Natural killer cell (primary cell): Measurements from ENCODE around the gene LMAN1L. TPM values are rescaled to one million over a fixed set of nuclear protein-coding genes. Genes with fewer than 3 reads are reported as not detected.

Experiments used
- ATAC-seq, 3 donors: fragments of 150-1000 bp in 2 of 3; fragments of 200-7000 bp in 1 of 3; cut with Tn5 transposase; 1 replicate in 1 of 3; 2 replicates in 2 of 3; pipeline ENCODE4 v1.10.0; 2021; ENCODE audit warnings: mild to moderate bottlenecking in 2 of 3, moderate library complexity in 2 of 3
- DNase-seq, 2 donors: peaks; one replicate each; pipeline versions ENCODE4 v3.0.0 to v3.0.0-alpha.2; 2013 to 2021; ENCODE audit warnings: mixed read lengths in 1 of 2
- H3K27ac ChIP-seq: one replicate; pipeline ENCODE4 v1.5.1; 2013; ENCODE audit warnings: mild to moderate bottlenecking, low read length
- H3K27me3 ChIP-seq: one replicate; pipeline ENCODE4 v1.6.1; 2013; ENCODE audit warnings: low read length; ENCODE audit not compliant: control insufficient read depth, insufficient read depth
- H3K36me3 ChIP-seq: one replicate; pipeline ENCODE4 v1.6.1; 2013; ENCODE audit warnings: low read length; ENCODE audit not compliant: control insufficient read depth, insufficient read depth
- H3K4me1 ChIP-seq: one replicate; pipeline ENCODE4 v1.6.1; 2013; ENCODE audit warnings: low read length; ENCODE audit not compliant: control insufficient read depth, insufficient read depth
- H3K4me3 ChIP-seq: one replicate; pipeline ENCODE4 v1.5.1; 2013; ENCODE audit warnings: low read length
- H3K9me3 ChIP-seq: one replicate; pipeline ENCODE4 v1.6.1; 2013; ENCODE audit warnings: low read length; ENCODE audit not compliant: control insufficient read depth, insufficient read depth
- H3K27ac Mint-ChIP-seq, 2 donors: one replicate each; pipeline ENCODE4 v1.8.0; 2022; ENCODE audit warnings: mild to moderate bottlenecking in 2 of 2, mixed read lengths in 2 of 2, moderate library complexity in 1 of 2
- H3K27me3 Mint-ChIP-seq, 2 donors: one replicate each; pipeline ENCODE4 v1.8.0; 2022; ENCODE audit warnings: low read depth in 2 of 2, mixed read lengths in 2 of 2
- H3K36me3 Mint-ChIP-seq: one replicate; pipeline ENCODE4 v1.8.0; 2022; ENCODE audit warnings: mixed read lengths
- H3K4me1 Mint-ChIP-seq, 2 donors: one replicate each; pipeline ENCODE4 v1.8.0; 2022; ENCODE audit warnings: mixed read lengths in 2 of 2
- H3K4me3 Mint-ChIP-seq: one replicate; pipeline ENCODE4 v1.8.0; 2022; ENCODE audit warnings: mild to moderate bottlenecking, moderate library complexity, mixed read lengths
- H3K9me3 Mint-ChIP-seq, 2 donors: one replicate each; pipeline ENCODE4 v1.8.0; 2022; ENCODE audit warnings: mixed read lengths in 2 of 2
- WGBS: methylation state at CpG from one replicate; pipeline ENCODE4 v1.1.7; 2013; ENCODE audit warnings: missing lambda C conversion rate; ENCODE audit not compliant: insufficient coverage; 5-methylcytosine and 5-hydroxymethylcytosine counted together
- intact Hi-C: fragments of 100-400 bp; cut with micrococcal nuclease; formaldehyde crosslinking; loops from one replicate; pipeline ENCODE4 v1.14.2; 2022
- total RNA-seq, 4 donors: library from RNA; stranded (reverse); fragments of 120-200 nt in 1 of 4; gene quantifications; one replicate each; pipeline versions ENCODE4 v1.2.3 to v1.2.4, GENCODE V29; 2013 to 2022
- TF ChIP-seq, protein P1 (sequence below): fragments of 200-600 bp; IDR thresholded peaks from one replicate; pipeline ENCODE4 v1.8.0; 2022; ENCODE audit warnings: antibody characterized with exemption

LMAN1L gene
- total RNA-seq, 3 donors from 2014 or later (not counting 1 experiment from before 2014, with no cell fraction given): 0.72 to 1.1 (median 0.94) TPM

DNA sequence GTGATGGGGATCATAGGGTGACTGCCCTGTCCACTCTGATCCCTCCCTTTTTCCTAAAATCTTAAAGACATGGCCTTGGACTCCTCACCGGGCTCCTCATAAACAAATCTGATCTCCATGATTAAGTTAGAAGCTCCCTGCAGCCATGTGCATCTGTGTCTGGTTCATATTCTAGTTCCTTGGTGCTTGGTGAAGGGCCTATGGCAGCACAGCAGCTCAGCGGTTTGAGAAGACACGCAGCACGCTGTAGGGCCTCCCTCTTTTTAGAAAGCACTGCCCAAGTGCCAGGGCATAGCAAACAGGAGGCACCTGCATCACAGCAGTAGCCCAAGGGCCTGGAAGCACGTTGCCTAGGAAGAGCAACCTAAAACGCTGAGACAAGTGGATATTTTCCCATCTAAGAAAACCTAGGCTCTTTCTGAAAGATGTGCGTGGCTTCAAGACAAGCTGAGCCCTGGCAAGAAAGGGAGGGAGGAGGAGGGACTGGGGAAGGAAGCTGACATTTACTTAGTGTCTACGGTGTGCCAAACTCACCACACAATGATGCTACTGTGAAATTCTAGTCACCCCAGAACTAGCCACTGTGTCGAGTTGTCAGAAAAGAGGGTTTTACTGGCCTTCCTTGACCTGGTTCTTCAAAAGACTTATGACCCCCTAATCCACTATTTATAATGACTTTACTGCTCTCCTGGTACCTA, 45.2 kb downstream of the LMAN1L start:
- WGBS: 58% methylated on average over 9 of the region's 9 CpGs
- H3K27ac ChIP-seq: peak overlapping the region; percentile 34

DNA sequence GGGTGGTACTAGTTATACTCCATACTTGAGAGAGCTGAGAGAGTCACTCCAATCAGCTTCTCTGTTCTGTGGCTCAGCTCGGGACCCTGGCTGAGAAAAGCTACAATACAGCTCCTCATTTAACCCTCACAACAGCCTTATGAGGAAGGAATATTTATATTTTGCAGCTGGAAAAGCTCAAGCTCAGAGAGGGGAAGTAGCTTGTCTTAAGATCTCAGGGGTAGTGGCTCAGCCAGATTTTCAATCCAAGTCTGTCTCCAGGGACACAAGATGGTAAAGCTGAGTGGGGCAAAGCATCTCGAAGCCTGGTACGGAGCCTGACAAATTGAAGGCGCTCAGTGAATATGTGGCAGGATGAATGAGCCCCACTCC, 45.7 kb downstream of the LMAN1L start:
- H3K27ac Mint-ChIP-seq: peak overlapping the region; percentile 61 to 88
- 92% methylated on average over 3 of the region's 4 CpGs for WGBS
- peaks cover 45% of the 10 kb centered on the region for H3K4me1 ChIP-seq
- no peaks in the 10 kb centered on the region for H3K9me3 Mint-ChIP-seq
- H3K27me3 Mint-ChIP-seq: no peaks in the 10 kb centered on the region
- peaks cover 11% of the 10 kb centered on the region for H3K36me3 ChIP-seq
- H3K4me1 Mint-ChIP-seq: peaks cover 38 to 52% of the 10 kb centered on the region in 2 donors
- no peaks in the 10 kb centered on the region for H3K27me3 ChIP-seq
- peak overlapping the region; percentile 20 for H3K27ac ChIP-seq
- peak overlapping the region; percentile 50 for H3K4me3 Mint-ChIP-seq
- H3K36me3 Mint-ChIP-seq: no peaks in the 10 kb centered on the region
- intact Hi-C loops: loop anchor here (2.0 kb wide), 1 partner anchor 14 kb away; no protein-coding TSS in a partner anchor
- TF ChIP-seq, protein P1, sequence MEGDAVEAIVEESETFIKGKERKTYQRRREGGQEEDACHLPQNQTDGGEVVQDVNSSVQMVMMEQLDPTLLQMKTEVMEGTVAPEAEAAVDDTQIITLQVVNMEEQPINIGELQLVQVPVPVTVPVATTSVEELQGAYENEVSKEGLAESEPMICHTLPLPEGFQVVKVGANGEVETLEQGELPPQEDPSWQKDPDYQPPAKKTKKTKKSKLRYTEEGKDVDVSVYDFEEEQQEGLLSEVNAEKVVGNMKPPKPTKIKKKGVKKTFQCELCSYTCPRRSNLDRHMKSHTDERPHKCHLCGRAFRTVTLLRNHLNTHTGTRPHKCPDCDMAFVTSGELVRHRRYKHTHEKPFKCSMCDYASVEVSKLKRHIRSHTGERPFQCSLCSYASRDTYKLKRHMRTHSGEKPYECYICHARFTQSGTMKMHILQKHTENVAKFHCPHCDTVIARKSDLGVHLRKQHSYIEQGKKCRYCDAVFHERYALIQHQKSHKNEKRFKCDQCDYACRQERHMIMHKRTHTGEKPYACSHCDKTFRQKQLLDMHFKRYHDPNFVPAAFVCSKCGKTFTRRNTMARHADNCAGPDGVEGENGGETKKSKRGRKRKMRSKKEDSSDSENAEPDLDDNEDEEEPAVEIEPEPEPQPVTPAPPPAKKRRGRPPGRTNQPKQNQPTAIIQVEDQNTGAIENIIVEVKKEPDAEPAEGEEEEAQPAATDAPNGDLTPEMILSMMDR: no peak
- DNase-seq (no peak), ATAC-seq (no peak)
- no peaks in the 10 kb centered on the region for H3K9me3 ChIP-seq
- H3K4me3 ChIP-seq: no peak overlapping the region

More for the DNA sequence above, 45.2 kb downstream of the LMAN1L start:
- TF ChIP-seq, protein P1: no peak
- H3K27me3 ChIP-seq: no peaks in the 10 kb centered on the region
- peak overlapping the region; percentile 50 for H3K4me3 Mint-ChIP-seq
- H3K27me3 Mint-ChIP-seq: no peaks in the 10 kb centered on the region
- intact Hi-C loops: loop anchor here (2.0 kb wide), 1 partner anchor 13 kb away; no protein-coding TSS in a partner anchor
- H3K27ac Mint-ChIP-seq: peak overlapping the region; percentile 61 to 88
- DNase-seq (peak in 1 of 2 donors; percentile 30), ATAC-seq (peak; percentile 84 to 92 (median 90))
- H3K4me1 ChIP-seq: peaks cover 39% of the 10 kb centered on the region
- H3K36me3 ChIP-seq: peaks cover 16% of the 10 kb centered on the region
- peaks cover 38 to 46% of the 10 kb centered on the region in 2 donors for H3K4me1 Mint-ChIP-seq
- H3K9me3 ChIP-seq: no peaks in the 10 kb centered on the region
- H3K4me3 ChIP-seq: no peak overlapping the region
- no peaks in the 10 kb centered on the region for H3K9me3 Mint-ChIP-seq
- no peaks in the 10 kb centered on the region for H3K36me3 Mint-ChIP-seq

DNA sequence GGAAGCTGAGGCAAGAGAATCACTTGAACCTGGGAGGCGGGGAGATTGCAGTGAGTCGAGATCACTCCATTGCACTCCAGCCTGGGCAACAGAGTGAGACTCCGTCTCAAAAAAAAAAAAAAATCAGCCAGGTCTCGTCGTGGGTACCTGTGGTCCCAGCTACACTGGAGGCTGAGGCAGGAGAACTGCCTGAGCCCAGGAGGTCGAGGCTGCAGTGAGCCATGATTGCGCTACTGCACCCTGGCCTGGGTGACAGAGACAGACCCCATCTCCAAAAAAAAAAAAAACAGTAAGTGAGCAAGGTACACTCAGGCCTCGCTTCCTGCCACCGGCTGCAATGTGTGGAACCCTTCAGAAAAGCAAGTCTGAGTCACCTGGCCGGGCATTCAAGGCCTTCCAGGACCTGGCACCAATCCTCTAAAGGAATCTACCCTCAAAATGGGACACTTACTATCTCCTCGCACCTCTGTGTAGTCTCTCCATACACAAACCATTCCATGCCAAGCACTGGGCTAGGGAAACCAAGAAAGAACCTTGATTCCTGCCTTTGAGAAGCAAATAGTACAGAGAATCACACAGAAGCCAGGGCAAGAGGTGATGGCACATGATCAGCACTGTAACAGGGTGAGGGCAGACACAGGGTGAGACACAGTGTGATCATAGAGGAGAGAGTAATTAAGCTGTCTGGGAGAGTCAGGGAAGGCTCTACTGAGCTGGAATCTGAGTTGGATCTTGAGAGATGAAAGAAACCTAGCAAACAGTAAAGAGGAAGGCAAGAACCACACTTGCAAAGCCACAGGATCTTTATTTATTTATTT, 50.8 kb downstream of the LMAN1L start:
- H3K4me1 Mint-ChIP-seq: peaks cover 63 to 76% of the 10 kb centered on the region in 2 donors
- ATAC-seq: peak; percentile 50 to 73 (median 58)
- Histone ChIP-seq H3K36me3 (peaks cover 3% of the 10 kb centered on the region), H3K4me3 (no peak overlapping the region), H3K27ac (peak overlapping the region; percentile 19), H3K27me3 (no peaks in the 10 kb centered on the region), H3K9me3 (no peaks in the 10 kb centered on the region), H3K4me1 (peaks cover 71% of the 10 kb centered on the region)
- TF ChIP-seq, protein P1: no peak
- no peak for DNase-seq
- no peaks in the 10 kb centered on the region for H3K36me3 Mint-ChIP-seq
- 60% methylated on average over 11 of the region's 11 CpGs for WGBS
- intact Hi-C loops: no loop called here
- H3K9me3 Mint-ChIP-seq: no peaks in the 10 kb centered on the region
- H3K27me3 Mint-ChIP-seq: no peaks in the 10 kb centered on the region
- peak overlapping the region; percentile 53 to 86 for H3K27ac Mint-ChIP-seq
- peak overlapping the region; percentile 21 for H3K4me3 Mint-ChIP-seq
